PC-9 (cell line): ENCODE results near the gene ZNF470.

Experiments
- CTCF ChIP-seq: fragments of 200-600 bp; sonication (generic); conservative IDR thresholded peaks from 2 replicates; pipeline ENCODE4 v1.6.1; 2017; ENCODE audit warnings: mixed run types, antibody characterized with exemption, mild to moderate bottlenecking, moderate library complexity
- EZH2 ChIP-seq: fragments of 200-600 bp; sonication (generic); IDR thresholded peaks from 2 replicates; pipeline ENCODE4 v1.8.0; 2017; ENCODE audit warnings: antibody characterized with exemption, low read depth

- no peak for TF ChIP-seq CTCF
- no peak for TF ChIP-seq EZH2
Measured at GRCh38 chr19:56608274-56608964, 41.2 kb downstream of the ZNF470 start.
